NT2/D1 (cell line): ENCODE data around the gene INSC.

Source experiments
- DNase-seq: peaks from one replicate; pipeline ENCODE4 v3.0.0-alpha.2; 2011; ENCODE audit warnings: low read depth, low spot score
- H3K27me3 ChIP-seq: 2 replicates; pipeline ENCODE4 v1.6.0; 2011; ENCODE audit warnings: mild to moderate bottlenecking; ENCODE audit not compliant: insufficient read length, insufficient read depth
- H3K36me3 ChIP-seq: 2 replicates; pipeline ENCODE4 v1.6.1; 2011; ENCODE audit warnings: mild to moderate bottlenecking, low read length, mixed read lengths; ENCODE audit not compliant: insufficient read depth, insufficient read length
- H3K4me1 ChIP-seq: 2 replicates; pipeline ENCODE4 v1.5.1; 2011; ENCODE audit not compliant: insufficient read depth, insufficient read length
- H3K4me3 ChIP-seq: 2 replicates; pipeline ENCODE4 v1.5.1; 2011; ENCODE audit warnings: low read depth; ENCODE audit not compliant: insufficient read length
- H3K9ac ChIP-seq: 2 replicates; pipeline ENCODE4 v1.6.0; 2011; ENCODE audit warnings: low read depth; ENCODE audit not compliant: insufficient read length
- H3K9me3 ChIP-seq: 2 replicates; pipeline ENCODE4 v1.5.1; 2011; ENCODE audit warnings: mild to moderate bottlenecking, low read length; ENCODE audit not compliant: insufficient read depth
- SUZ12 ChIP-seq: IDR thresholded peaks from 2 replicates; pipeline ENCODE4 v1.6.1; 2011; ENCODE audit not compliant: insufficient read length, insufficient read depth; ENCODE audit errors: extremely low read depth
- YY1 ChIP-seq: IDR thresholded peaks from 2 replicates; pipeline ENCODE4 v1.6.1; 2011; ENCODE audit not compliant: insufficient read length, insufficient read depth
- ZNF274 ChIP-seq: IDR thresholded peaks from 2 replicates; pipeline ENCODE4 v1.6.1; 2011; ENCODE audit warnings: mild to moderate bottlenecking, low read depth, low read length

Gene INSC

GRCh38 chr11:15198284-15198683, 83.6 kb downstream of the INSC start:
- H3K9ac ChIP-seq, result no peak overlapping the region
- no peaks in the 10 kb centered on the region for H3K4me1 ChIP-seq
- H3K4me3 ChIP-seq, result no peak overlapping the region
- TF ChIP-seq YY1, result no peak
- no peak for TF ChIP-seq ZNF274
- no peak for TF ChIP-seq SUZ12
- no peaks in the 10 kb centered on the region for H3K27me3 ChIP-seq
- no peaks in the 10 kb centered on the region for H3K36me3 ChIP-seq
- H3K9me3 ChIP-seq, result no peaks in the 10 kb centered on the region
- DNase-seq, result no peak

DNA sequence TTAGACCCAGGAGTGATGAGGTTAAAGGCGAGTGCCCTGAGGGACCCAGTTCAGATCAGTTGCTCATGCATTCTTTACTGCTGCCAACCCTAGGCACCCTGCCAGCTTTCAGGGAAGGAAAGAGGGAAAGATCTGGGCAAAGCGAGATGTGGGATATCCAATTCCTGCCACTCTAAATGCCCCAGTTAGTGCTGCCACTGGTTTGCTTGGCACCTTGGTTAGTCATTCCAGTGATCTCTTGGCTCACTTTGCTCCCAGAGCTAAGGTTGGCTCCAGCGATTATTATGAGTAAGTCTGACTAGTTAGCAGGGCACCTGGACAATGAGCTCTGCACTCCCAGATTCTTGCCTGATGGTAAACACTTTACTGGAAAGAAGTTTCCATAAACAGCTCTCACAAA, 85.0 kb downstream of the INSC start:
- Histone ChIP-seq H3K9ac (no peak overlapping the region), H3K4me3 (no peak overlapping the region), H3K4me1 (no peaks in the 10 kb centered on the region), H3K36me3 (no peaks in the 10 kb centered on the region), H3K27me3 (no peaks in the 10 kb centered on the region), H3K9me3 (no peaks in the 10 kb centered on the region)
- TF ChIP-seq ZNF274 (no peak), YY1 (no peak), SUZ12 (no peak)
- DNase-seq, result no peak

- Histone ChIP-seq H3K4me3 (no peak overlapping the region), H3K4me1 (no peaks in the 10 kb centered on the region), H3K9ac (no peak overlapping the region), H3K9me3 (no peaks in the 10 kb centered on the region), H3K27me3 (no peaks in the 10 kb centered on the region), H3K36me3 (no peaks in the 10 kb centered on the region)
- DNase-seq, result no peak
- TF ChIP-seq YY1 (no peak), ZNF274 (no peak), SUZ12 (no peak)
Observed at GRCh38 chr11:15200696-15201095, 86.0 kb downstream of the INSC start.

GRCh38 chr11:15201586-15201985, 86.9 kb downstream of the INSC start:
- no peaks in the 10 kb centered on the region for H3K36me3 ChIP-seq
- DNase-seq, result no peak
- TF ChIP-seq SUZ12, result no peak
- no peak for TF ChIP-seq ZNF274
- no peak for TF ChIP-seq YY1
- no peaks in the 10 kb centered on the region for H3K9me3 ChIP-seq
- no peak overlapping the region for H3K9ac ChIP-seq
- H3K27me3 ChIP-seq, result no peaks in the 10 kb centered on the region
- no peak overlapping the region for H3K4me3 ChIP-seq
- no peaks in the 10 kb centered on the region for H3K4me1 ChIP-seq

- Histone ChIP-seq H3K9ac (no peak overlapping the region), H3K27me3 (no peaks in the 10 kb centered on the region), H3K9me3 (no peaks in the 10 kb centered on the region), H3K36me3 (no peaks in the 10 kb centered on the region), H3K4me3 (no peak overlapping the region), H3K4me1 (no peaks in the 10 kb centered on the region)
- DNase-seq, result no peak
- no peak for TF ChIP-seq SUZ12
- TF ChIP-seq ZNF274, result no peak
- no peak for TF ChIP-seq YY1
Observed at GRCh38 chr11:15202626-15203025, 87.9 kb downstream of the INSC start.

DNA sequence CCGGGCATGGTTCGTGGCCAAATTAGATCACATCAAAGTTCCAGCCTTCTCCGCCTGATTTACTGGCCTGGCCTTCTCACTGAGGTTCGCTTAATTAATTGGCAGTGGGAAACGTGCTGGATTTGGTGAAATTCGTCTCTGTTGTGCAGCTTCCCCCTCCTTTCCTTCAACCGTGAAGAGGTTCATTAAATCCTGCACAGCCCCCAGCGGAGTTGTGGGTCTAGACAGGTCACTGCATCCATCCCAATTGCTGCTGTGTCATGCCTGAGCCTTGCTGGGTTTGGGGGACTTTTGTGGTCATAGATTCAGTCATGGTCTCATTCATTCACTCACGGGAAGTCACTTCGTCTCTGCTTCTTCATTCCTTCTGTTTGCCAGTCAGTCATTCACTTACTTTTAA, 90.0 kb downstream of the INSC start:
- H3K27me3 ChIP-seq, result no peaks in the 10 kb centered on the region
- TF ChIP-seq SUZ12, result no peak
- TF ChIP-seq YY1, result no peak
- no peak for TF ChIP-seq ZNF274

DNA sequence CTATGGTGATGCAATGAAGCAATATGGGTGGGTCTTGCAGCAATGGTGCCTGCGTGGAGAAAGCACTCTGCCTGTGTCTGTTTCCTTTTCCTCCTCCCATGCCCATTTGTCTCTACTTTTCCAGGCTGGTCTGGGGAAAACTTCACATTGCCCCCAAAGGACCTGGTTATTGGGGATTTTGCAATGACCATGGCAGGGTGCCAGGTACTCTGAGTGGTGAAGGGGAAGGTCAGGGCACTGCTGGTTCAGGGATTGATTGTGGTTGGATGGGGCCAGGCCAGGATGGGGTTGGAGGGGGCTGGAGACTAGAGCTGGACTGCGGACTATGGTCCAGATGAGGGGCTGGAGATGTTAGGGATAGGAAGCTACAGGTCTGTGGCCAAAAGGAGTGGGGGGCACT, 92.1 kb downstream of the INSC start:
- no peak for TF ChIP-seq YY1
- TF ChIP-seq ZNF274, result no peak
- TF ChIP-seq SUZ12, result no peak
- H3K4me1 ChIP-seq, result no peaks in the 10 kb centered on the region
- H3K9me3 ChIP-seq, result no peaks in the 10 kb centered on the region
- no peak overlapping the region for H3K9ac ChIP-seq
- DNase-seq, result no peak
- H3K4me3 ChIP-seq, result no peak overlapping the region
- H3K36me3 ChIP-seq, result no peaks in the 10 kb centered on the region
- H3K27me3 ChIP-seq, result no peaks in the 10 kb centered on the region

More for the DNA sequence above, 90.0 kb downstream of the INSC start:
- no peaks in the 10 kb centered on the region for H3K9me3 ChIP-seq
- no peak for DNase-seq
- no peak overlapping the region for H3K9ac ChIP-seq
- H3K36me3 ChIP-seq, result no peaks in the 10 kb centered on the region
- no peaks in the 10 kb centered on the region for H3K4me1 ChIP-seq
- no peak overlapping the region for H3K4me3 ChIP-seq
